Erythroblast (primary cell): ENCODE measurements around the gene SCNN1A.

Experiments used
- DNase-seq, 2 experiments: peaks; one replicate each; lab custom pipeline; 2025; lab: John Stamatoyannopoulos, UW
- GATA1 ChIP-seq: IDR thresholded peaks from 2 replicates; pipeline ENCODE4 v1.6.1; 2011; ENCODE audit warnings: low read depth, mild to moderate bottlenecking, control low read depth, low read length, moderate library complexity
- POLR2A ChIP-seq: IDR thresholded peaks from 2 replicates; pipeline ENCODE4 v1.6.1; 2011; ENCODE audit warnings: mild to moderate bottlenecking, low read length

SCNN1A gene

DNA sequence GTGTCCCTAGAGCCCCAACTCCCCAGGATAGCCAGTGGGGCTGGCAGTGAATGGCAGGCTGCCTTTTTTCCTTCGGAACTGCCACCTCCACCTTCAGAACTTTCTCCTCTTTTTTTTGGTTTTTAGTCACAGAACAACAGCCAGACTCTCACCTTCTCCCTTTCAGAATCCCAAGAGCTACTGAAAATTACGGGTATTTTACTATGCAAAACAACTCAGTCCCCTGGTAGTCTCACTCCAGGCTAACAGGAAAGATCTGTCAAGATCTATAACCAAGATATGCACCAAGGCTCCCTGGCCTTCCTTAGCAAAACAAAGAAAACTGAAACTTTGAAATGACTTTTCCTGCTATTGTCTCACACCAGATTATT, 52.4 kb downstream of the SCNN1A start:
- TF ChIP-seq GATA1 (no peak), POLR2A (no peak)
- no peak for DNase-seq

DNA sequence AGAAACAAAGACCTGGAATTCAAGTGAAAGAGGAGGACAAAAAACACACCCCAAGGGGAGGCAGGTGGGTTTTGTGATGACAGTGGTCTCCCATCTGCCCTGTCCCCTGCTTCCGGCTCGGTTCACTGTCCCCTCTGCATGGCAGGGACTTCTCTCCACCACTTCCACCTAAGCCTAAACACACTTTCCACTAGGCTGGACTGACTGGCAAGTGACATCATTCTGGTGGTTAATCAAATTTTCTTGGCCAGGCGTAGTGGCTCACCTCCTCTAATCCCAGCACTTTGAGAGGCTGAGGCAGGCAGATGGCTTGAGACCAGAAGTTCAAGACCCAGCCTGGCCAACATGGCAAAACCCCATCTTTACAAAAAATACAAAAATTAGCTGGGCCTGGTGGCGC, 53.0 kb downstream of the SCNN1A start:
- no peak for DNase-seq

DNA sequence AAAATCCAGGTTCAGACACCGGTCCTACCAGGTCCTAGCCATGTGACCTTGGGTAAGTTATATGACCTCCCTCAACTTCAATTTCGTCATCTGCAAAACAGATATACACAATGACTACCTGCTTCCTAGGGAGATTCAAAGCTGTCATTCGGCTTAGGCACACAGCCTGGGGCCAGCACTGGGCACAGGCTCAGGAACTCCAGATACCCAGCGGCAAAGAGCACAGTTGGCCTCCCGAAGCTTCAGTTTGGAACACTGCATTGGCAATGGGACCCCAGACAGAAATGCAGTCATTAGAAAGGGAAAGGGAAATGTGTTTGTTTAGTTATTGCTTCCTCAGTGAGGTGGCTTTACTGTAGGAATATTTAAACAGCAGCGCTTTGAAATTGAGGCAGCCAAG, 53.5 kb downstream of the SCNN1A start:
- TF ChIP-seq GATA1 (no peak), POLR2A (no peak)
- DNase-seq = no peak

More for the DNA sequence above, 53.0 kb downstream of the SCNN1A start:
- TF ChIP-seq GATA1 (no peak), POLR2A (no peak)

DNA sequence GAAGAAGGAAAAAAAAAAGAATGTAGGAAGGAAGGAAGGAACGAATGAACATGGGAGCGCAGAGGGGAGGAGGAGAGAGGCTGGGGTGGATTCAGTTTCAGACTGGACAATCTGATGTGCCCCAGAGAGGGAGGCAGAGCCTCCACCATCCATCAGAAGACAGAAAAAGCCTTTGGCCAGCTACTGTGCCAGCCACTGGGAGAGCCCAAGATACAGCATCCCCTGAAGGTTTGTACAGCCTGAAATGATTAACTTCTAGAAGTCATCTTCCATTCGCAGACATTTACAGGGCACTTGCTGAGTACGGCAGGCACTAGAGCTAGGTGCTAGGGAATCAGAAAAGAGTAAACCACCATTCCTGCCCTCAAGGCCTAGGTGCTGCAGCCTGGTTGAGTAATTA, 55.9 kb downstream of the SCNN1A start:
- DNase-seq = no peak
- TF ChIP-seq GATA1 = no peak
- TF ChIP-seq POLR2A = no peak

DNA sequence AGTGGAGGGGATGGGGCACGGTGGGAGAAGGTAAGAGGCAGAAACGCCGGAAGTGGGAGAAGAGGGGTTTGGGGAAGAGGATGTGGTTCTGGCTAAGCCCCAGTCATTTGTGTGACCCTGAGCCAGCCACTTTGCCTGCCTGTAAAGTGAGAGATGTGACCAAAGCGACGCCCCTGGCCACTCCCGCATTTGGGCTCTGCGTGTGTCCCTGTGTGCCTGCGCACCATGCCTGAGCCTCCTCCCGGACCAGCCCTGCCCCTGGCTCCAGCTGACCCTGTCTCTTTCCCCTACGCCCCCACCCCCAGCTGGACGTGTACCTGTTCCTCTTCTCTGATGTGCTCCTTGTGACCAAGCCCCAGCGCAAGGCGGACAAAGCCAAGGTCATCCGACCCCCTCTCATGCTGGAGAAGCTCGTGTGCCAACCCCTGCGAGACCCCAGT, 56.9 kb downstream of the SCNN1A start:
- TF ChIP-seq POLR2A = no peak
- TF ChIP-seq GATA1 = no peak
- no peak for DNase-seq

DNA sequence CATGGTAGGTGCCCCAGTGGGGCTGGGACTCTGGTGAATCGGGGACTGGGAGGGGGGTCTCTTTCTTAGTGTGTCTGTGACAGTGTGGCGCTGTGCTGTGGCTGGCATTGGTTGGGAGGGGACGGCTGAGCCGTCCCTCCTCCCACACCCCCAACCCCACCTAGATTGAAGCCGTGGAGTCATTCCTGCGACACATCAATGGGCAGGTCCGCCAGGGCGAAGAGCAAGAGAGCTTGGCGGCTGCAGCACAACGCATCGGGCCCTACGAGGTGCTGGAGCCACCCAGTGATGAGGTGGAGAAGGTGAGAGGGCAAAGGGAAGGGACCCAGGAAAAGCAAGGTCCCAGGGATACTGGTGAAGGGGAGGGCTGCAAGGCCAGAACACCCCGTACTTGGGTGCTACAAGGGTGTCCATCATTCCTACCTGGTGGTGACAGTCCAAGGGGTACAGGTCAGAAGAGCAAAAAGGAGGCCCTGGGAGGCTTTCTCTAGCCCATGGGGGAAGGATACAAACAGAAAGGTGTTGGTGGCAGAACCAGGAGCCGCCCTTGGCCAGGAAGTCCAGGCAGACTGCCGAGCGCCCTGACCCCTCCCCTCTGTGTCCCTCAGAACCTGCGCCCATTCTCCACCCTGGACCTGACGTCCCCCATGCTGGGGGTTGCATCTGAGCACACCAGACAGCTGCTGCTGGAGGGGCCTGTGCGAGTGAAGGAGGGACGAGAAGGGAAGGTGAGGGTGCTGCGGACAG, 57.5 kb downstream of the SCNN1A start:
- no peak for TF ChIP-seq GATA1
- TF ChIP-seq POLR2A = no peak
- no peak for DNase-seq

DNA sequence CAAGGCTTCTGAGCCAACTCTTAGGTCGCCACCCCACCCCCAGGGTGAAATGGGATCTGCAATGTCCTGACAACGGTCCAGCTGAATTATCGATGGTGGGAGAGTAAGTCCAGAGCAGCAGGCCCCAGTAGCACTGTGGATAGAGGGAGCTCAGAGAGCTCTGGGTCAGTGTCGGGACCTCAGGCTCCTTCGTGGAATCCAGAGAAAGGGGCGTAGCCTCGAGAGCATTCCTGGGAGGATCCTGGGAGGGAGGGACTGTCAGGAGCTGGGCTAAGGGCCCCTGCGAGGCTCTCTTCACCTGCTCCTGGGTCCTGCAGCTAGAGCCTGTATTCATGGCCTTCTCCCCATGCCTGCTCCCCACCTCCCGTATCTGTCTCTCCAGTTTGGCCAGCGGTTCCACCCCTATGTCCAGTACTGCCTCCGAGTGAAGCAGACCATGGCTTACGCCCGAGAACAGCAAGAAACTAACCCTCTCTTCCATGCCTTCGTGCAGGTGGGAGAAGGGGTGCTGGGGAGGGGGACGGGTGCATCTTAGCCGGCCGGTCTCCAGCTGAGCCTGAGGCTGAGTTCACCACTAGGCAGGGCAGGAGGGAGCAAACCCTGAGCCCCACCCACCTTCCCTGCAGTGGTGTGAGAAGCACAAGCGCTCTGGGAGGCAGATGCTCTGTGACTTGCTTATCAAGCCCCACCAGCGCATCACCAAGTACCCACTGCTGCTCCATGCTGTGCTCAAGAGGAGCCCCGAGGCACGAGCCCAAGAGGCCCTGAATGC, 58.3 kb downstream of the SCNN1A start:
- DNase-seq = no peak
- TF ChIP-seq GATA1 (no peak), POLR2A (no peak)

DNA sequence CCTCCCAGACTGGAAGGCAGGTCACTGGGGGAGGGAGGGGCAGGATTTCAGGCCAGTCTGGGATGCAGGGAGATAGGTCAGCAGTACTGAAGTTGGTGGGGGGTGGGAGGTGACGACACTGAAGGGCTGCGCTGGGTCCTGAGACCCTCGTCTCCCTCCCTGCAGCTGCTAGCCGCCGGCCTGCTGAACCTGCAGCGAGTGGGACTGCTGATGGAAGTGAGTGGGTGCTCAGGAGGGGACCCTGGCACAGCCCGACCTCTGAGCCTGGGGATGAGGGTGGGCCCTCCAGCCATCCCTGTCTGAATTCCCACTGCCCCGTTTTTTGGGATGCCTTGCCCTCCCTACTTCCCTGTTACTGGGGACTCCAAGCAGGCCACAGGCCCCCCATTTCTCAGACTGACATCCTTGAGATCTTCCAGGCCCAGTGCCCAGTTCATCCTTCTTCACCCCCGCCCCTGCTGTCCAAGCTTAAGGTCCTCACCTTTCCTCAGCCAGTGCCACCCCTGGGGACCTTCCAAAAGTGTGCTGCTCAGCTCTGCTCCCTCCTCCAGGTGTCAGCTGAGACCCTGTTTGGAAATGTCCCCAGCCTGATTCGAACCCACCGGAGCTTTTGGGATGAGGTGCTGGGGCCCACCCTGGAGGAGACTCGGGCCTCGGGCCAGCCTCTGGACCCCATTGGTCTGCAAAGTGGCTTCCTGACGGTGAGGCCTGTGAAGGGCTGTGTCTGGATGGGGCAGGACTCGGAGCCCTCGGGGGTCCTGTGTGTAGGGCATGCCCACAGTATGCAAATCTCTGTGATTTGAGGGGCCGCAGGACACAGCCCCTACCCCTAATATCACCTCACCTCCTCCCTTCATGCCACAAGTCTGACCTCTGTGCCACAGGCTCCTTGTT, 59.4 kb downstream of the SCNN1A start:
- DNase-seq = no peak
- TF ChIP-seq POLR2A (no peak), GATA1 (no peak)

DNA sequence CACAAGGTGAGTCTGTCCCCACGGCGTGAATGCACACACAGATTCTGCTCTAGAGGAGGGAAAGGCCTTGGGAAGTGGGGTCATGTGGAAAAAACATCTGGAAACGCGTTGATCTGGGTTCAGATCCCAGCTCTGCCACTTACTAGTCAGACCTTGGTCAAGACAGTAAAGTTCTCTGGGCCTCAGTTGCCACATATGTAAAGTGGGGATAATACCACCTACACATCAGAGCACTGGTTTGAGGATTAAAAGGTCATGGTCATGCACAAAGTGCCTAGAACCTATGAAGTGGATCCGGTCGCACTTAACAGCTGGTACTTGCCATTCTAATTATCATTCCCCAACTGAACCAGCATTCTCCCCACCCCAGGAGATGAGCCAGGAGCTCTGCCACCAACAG, 60.2 kb downstream of the SCNN1A start:
- no peak for TF ChIP-seq POLR2A
- TF ChIP-seq GATA1 = no peak
- no peak for DNase-seq

DNA sequence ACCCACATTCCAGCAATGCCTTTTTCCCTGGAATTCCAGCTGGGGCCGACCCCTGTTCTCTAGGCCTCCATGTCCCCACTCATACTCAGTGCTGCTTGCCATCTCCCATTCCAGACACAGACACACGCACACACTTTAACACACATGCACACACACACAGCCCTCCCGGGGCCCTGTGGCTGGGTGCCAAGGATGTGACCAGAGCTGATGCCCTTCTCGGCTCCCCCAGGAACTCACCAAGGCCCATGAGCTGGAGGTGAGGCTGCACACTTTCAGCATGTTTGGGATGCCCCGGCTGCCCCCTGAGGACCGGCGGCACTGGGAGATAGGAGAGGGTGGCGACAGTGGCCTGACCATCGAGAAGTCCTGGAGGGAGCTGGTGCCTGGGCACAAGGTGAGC, 60.6 kb downstream of the SCNN1A start:
- no peak for TF ChIP-seq GATA1
- no peak for TF ChIP-seq POLR2A
- DNase-seq = no peak

DNA sequence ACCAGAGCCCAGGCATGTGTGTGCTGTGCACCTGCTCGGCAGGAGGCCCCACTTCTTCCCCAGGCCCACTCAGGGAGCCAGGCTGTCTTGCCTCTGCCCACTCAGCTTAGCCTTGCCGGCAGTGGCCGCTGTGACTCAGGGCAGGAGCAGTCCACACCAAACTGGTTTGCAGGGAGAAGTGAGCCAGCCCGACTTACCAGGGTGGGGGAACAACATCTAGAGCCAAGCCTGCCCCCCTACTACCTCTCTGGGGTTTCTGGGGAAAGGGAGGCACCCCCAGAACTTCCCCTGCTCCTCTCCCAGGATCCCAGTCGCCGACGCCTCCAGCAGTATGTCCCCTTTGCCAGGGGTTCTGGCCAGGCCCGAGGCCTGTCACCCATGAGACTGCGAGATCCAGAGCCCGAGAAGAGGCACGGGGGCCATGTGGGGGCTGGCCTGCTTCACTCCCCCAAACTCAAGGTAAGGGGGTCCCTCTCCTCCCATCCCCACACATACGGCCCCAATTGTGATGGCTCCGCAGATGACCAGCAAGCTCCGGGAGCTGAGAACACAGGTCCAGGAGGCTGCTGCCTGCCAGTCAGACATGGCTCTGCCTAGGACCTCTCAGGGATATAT, 61.9 kb downstream of the SCNN1A start:
- TF ChIP-seq GATA1 = no peak
- TF ChIP-seq POLR2A = no peak
- DNase-seq = no peak

DNA sequence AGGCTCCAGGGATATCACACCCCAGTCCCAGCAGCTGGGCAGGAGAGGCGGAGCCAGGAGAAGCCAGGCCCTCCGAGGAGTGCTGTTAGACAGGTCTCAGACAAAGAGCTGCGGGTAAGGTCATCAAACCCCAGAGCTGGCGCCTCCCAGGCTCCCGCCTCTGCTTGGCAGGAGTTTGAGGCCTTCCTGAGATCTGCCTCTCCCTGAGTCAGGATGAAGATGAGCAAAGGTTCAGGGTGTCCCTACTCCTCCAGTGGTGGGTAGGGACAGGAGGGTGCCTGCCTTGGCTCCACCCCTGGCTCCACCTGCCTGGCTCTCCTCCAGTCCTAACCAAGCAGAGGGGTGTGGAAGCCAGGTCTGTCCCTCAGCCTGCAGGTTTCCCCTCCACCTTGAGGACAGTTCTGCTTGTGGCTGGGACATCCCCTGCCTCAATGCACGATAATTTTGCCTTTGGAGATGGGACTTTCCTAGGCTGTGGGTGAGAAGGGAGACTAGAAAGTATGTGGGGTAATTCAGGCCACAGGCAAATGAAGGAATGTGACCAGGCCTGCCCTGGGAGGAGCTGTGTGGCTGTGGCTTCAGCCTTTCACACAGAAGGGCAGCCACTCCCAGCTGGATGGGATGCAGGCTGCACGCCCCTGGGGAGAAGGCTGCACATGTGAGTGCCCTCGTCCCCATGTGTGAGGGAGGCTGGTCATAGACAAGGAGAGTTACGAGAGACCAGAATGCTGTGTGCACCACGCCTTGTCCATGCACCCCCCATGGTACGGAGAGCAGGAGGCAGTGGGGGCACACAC, 62.6 kb downstream of the SCNN1A start:
- TF ChIP-seq POLR2A = no peak
- no peak for TF ChIP-seq GATA1
- DNase-seq = no peak
